ENCODE measurements around the gene CDK2AP2.
"Not testable (repeated sequence)": the region's sequence is repeated elsewhere in the genome, so short reads cannot be mapped to it uniquely, and the experiment has no call there.

CDK2AP2 gene

GRCh38 chr11:67489203-67489884, 18.6 kb downstream of the CDK2AP2 start:
- DNase-seq = no peak

GRCh38 chr11:67486481-67487195, 21.3 kb downstream of the CDK2AP2 start:
- DNase-seq = no peak

GRCh38 chr11:67485873-67486361, 22.0 kb downstream of the CDK2AP2 start:
- peak; percentile 54 for DNase-seq

- DNase-seq = peak; percentile 62
Observed at GRCh38 chr11:67484847-67485311, 23.1 kb downstream of the CDK2AP2 start.

GRCh38 chr11:67483831-67484665, 23.9 kb downstream of the CDK2AP2 start:
- peak; percentile 51 for DNase-seq

GRCh38 chr11:67482827-67483798, 24.8 kb downstream of the CDK2AP2 start, which contains the start of gene AIP:
Gene AIP, plus strand, starts transcription at chr11:67483026. Its CDS starts 133 bp downstream, at chr11:67483159.
- DNase-seq = peak; percentile 98

- peak; percentile 45 for DNase-seq
Observed at GRCh38 chr11:67482275-67482826, 25.6 kb downstream of the CDK2AP2 start.

- not testable (repeated sequence) for DNase-seq
Observed at GRCh38 chr11:67477344-67478050, 30.5 kb downstream of the CDK2AP2 start.

GRCh38 chr11:67476692-67477091, 31.3 kb downstream of the CDK2AP2 start:
- not testable (repeated sequence) for DNase-seq

GRCh38 chr11:67472882-67473281, 35.1 kb downstream of the CDK2AP2 start:
- no peak for DNase-seq

- no peak for DNase-seq
Observed at GRCh38 chr11:67470337-67471002, 37.5 kb downstream of the CDK2AP2 start.

GRCh38 chr11:67469508-67469811, 38.5 kb downstream of the CDK2AP2 start:
- DNase-seq = no peak

GRCh38 chr11:67468759-67469507, 39.0 kb downstream of the CDK2AP2 start, which contains the start of gene TMEM134:
Gene TMEM134, minus strand, starts transcription at chr11:67469251. Its CDS starts 59 bp downstream, at chr11:67469192.
- DNase-seq = peak; percentile 91

- DNase-seq = no peak
Observed at GRCh38 chr11:67468456-67468758, 39.6 kb downstream of the CDK2AP2 start.

- DNase-seq = no peak
Observed at GRCh38 chr11:67468056-67468455, 39.9 kb downstream of the CDK2AP2 start.

GRCh38 chr11:67466962-67467771, 40.8 kb downstream of the CDK2AP2 start:
- no peak for DNase-seq

- no peak for DNase-seq
Observed at GRCh38 chr11:67466367-67466766, 41.6 kb downstream of the CDK2AP2 start.

GRCh38 chr11:67465530-67465929, 42.4 kb downstream of the CDK2AP2 start:
- DNase-seq = not testable (repeated sequence)

- no peak for DNase-seq
Observed at GRCh38 chr11:67465189-67465510, 42.8 kb downstream of the CDK2AP2 start.

Measured in CD4-positive, alpha-beta T cell treated with Interleukin-4 for 4 hours (primary cell).